Skeletal muscle satellite cell (primary cell): Measurements from ENCODE around the gene MCM6.

Experiments
- H3K27me3 ChIP-seq: 2 replicates; pipeline ENCODE4 v1.7.0; 2013; ENCODE audit warnings: low read length; ENCODE audit not compliant: control insufficient read depth, insufficient read depth
- H3K36me3 ChIP-seq: 2 replicates; pipeline ENCODE4 v1.7.0; 2013; ENCODE audit warnings: mild to moderate bottlenecking, control low read depth, low read length; ENCODE audit not compliant: insufficient read depth
- H3K4me1 ChIP-seq: 2 replicates; pipeline ENCODE4 v1.7.0; 2013; ENCODE audit warnings: low read length; ENCODE audit not compliant: control insufficient read depth, insufficient read depth
- H3K4me2 ChIP-seq: 2 replicates; pipeline ENCODE4 v1.7.0; 2013; ENCODE audit warnings: mild to moderate bottlenecking, low read length
- H3K4me3 ChIP-seq: 2 replicates; pipeline ENCODE4 v1.7.0; 2013; ENCODE audit warnings: low read length
- H3K9ac ChIP-seq: 2 replicates; pipeline ENCODE4 v1.7.0; 2013; ENCODE audit warnings: mild to moderate bottlenecking, low read depth, low read length, moderate library complexity
- H3K9me3 ChIP-seq: replicated peaks from 2 replicates; pipeline ENCODE4 v1.7.0; 2013; ENCODE audit warnings: mild to moderate bottlenecking, control low read depth, low read length

MCM6 gene

GRCh38 chr2:135836596-135837270 is 39.5 kb downstream of the MCM6 start, which contains the start of gene LCT:
Gene LCT (minus strand): TSS chr2:135837184. CDS start chr2:135837169, 15 bp downstream.
- Histone ChIP-seq H3K4me1 (peaks cover 19% of the 10 kb centered on the region), H3K36me3 (no peaks in the 10 kb centered on the region), H3K9ac (no peak within 1 kb of the TSS), H3K9me3 (no peaks in the 10 kb centered on the region), H3K27me3 (no peaks in the 10 kb centered on the region), H3K4me3 (no peak within 1 kb of the TSS), H3K4me2 (no peak within 1 kb of the TSS)

DNA sequence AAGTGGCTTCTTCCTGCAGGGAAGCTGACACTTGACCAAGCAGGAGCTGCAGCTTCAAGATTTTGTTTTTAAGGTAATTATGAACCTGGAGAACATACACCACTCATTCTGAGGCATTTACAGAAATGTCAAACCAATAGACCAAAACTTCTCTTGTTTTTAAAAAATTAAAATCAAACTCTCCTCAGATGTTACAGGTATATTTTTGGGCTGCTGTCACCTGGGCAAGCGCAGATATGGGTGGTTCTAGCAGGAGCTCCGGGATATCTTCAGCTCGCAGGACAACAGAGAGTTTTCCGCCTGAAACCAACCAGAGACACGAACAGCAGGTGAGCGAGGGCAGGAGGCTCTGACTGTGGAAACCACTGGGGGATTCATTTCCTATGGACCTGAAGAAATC is 43.4 kb downstream of the MCM6 start:
- Histone ChIP-seq H3K9ac (no peak overlapping the region), H3K9me3 (no peaks in the 10 kb centered on the region), H3K27me3 (no peaks in the 10 kb centered on the region), H3K36me3 (no peaks in the 10 kb centered on the region), H3K4me1 (no peaks in the 10 kb centered on the region), H3K4me3 (no peak overlapping the region), H3K4me2 (no peak overlapping the region)

GRCh38 chr2:135831180-135831812 is 44.9 kb downstream of the MCM6 start:
- Histone ChIP-seq H3K9me3 (no peaks in the 10 kb centered on the region), H3K36me3 (no peaks in the 10 kb centered on the region), H3K4me1 (no peaks in the 10 kb centered on the region), H3K27me3 (no peaks in the 10 kb centered on the region), H3K4me2 (no peak overlapping the region), H3K4me3 (no peak overlapping the region), H3K9ac (no peak overlapping the region)

GRCh38 chr2:135829378-135830135 is 46.7 kb downstream of the MCM6 start:
- Histone ChIP-seq H3K9ac (no peak overlapping the region), H3K4me1 (no peaks in the 10 kb centered on the region), H3K4me3 (no peak overlapping the region), H3K4me2 (no peak overlapping the region), H3K9me3 (no peaks in the 10 kb centered on the region), H3K36me3 (no peaks in the 10 kb centered on the region), H3K27me3 (no peaks in the 10 kb centered on the region)

- Histone ChIP-seq H3K36me3 (no peaks in the 10 kb centered on the region), H3K9ac (no peak overlapping the region), H3K9me3 (no peaks in the 10 kb centered on the region), H3K27me3 (no peaks in the 10 kb centered on the region), H3K4me3 (no peak overlapping the region), H3K4me1 (no peaks in the 10 kb centered on the region), H3K4me2 (no peak overlapping the region)
Measured at GRCh38 chr2:135826544-135826943, 49.7 kb downstream of the MCM6 start.

GRCh38 chr2:135825550-135826176 is 50.6 kb downstream of the MCM6 start:
- Histone ChIP-seq H3K27me3 (no peaks in the 10 kb centered on the region), H3K4me3 (no peak overlapping the region), H3K4me2 (no peak overlapping the region), H3K36me3 (no peaks in the 10 kb centered on the region), H3K9me3 (no peaks in the 10 kb centered on the region), H3K9ac (no peak overlapping the region), H3K4me1 (no peaks in the 10 kb centered on the region)

DNA sequence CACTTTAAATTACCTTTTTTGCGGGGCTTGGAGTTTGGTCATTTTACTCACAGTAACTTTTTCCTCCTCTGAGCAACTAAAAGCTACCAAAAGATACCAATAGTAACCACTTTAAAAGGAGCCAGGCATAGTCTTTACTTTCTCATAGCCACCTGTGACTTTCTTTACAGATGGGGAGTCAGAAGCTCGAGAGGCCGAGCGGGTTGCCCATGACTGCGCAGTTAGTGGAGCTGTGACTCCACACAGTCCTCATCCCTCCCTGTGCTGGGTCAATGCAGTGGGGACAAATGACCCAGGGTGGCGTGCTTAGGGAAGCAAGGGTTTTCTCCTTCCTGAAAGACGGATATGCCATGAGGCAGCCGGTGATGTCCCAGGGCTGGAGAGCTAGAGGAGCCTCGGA is 51.1 kb downstream of the MCM6 start:
- Histone ChIP-seq H3K4me2 (no peak overlapping the region), H3K9ac (no peak overlapping the region), H3K36me3 (no peaks in the 10 kb centered on the region), H3K4me1 (no peaks in the 10 kb centered on the region), H3K9me3 (no peaks in the 10 kb centered on the region), H3K27me3 (no peaks in the 10 kb centered on the region), H3K4me3 (no peak overlapping the region)

DNA sequence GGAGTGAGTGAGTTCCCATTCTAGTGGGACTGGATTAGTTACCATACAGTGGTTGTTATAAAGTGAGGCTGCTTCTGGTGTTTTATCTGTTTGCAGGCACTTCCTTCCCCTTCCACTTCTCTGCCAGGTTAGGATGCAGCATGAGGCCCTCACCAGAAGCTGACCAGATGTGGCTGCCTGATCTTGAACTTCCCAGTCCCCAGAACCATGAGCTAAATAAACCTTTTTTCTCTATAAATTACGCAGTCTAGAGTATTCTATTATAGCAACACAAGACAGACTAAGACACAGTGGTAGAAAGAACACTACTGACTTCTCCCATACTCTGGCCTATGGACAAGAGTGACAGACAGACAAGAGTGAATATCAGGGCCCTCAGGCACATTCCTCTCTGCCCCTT is 53.4 kb downstream of the MCM6 start:
- H3K4me1 ChIP-seq = peaks cover 12% of the 10 kb centered on the region
- H3K27me3 ChIP-seq = no peaks in the 10 kb centered on the region
- H3K36me3 ChIP-seq = no peaks in the 10 kb centered on the region
- H3K4me2 ChIP-seq = no peak overlapping the region
- no peak overlapping the region for H3K4me3 ChIP-seq
- H3K9ac ChIP-seq = no peak overlapping the region
- no peaks in the 10 kb centered on the region for H3K9me3 ChIP-seq

DNA sequence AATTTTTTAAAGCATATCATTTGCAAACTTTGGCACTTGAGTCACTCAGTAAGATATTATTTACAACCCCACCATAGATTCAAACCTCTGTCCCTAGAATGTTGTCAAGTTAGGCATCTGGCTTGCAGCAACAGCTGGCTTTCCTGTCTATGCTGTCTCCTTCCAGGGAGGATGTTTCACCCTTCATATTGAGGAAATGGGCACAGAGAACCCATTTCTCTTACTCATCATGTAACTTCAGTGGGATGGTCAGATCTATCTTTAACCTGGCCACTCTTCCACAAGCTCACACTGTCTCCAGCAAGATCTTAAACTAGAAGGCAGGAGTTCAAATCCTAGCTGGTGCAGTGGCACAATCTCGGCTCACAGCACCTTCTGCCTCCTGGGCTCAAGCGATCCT is 55.1 kb downstream of the MCM6 start:
- Histone ChIP-seq H3K4me2 (no peak overlapping the region), H3K4me3 (no peak overlapping the region), H3K27me3 (no peaks in the 10 kb centered on the region), H3K4me1 (peaks cover 12% of the 10 kb centered on the region), H3K9ac (no peak overlapping the region), H3K9me3 (no peaks in the 10 kb centered on the region), H3K36me3 (no peaks in the 10 kb centered on the region)

DNA sequence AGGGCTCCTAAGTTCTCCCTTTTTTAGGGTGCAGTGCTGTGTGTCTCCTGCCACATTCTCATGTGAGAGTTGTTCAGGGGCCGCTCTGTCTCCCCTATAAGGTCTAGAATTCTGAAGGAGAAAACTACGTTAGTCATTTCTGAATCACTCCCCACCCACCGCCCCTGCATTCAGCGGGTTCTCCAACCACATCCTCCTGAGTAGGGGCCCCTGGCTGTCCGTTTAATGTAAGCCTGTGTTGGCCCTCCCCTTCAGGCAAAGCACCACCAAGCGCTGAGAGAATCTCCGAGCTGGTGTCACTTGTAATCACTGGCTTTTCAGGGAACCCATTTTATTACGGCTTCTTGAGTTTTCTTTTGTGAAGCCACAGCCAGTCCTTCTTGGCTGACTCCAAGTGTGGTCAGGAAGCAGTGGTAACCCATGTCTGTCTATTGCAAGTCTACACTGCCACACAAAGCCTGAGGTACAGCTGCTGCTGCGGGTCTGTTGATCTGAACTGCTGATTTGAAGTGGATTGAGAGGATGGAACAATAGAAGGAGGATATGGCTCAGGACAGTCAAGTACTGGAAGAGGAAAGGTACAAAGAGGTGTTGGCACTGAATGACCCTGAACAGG is 56.1 kb downstream of the MCM6 start:
- Histone ChIP-seq H3K9ac (no peak overlapping the region), H3K4me2 (peak overlapping the region; percentile 0), H3K36me3 (no peaks in the 10 kb centered on the region), H3K9me3 (no peaks in the 10 kb centered on the region), H3K4me1 (peaks cover 12% of the 10 kb centered on the region), H3K4me3 (no peak overlapping the region), H3K27me3 (no peaks in the 10 kb centered on the region)

- Histone ChIP-seq H3K27me3 (no peaks in the 10 kb centered on the region), H3K36me3 (no peaks in the 10 kb centered on the region), H3K4me3 (no peak overlapping the region), H3K9me3 (no peaks in the 10 kb centered on the region), H3K9ac (no peak overlapping the region), H3K4me1 (peaks cover 12% of the 10 kb centered on the region), H3K4me2 (no peak overlapping the region)
Measured at GRCh38 chr2:135818937-135819610, 57.2 kb downstream of the MCM6 start.
